Endothelial cell of umbilical vein (primary cell): ENCODE measurements around the gene DENND1C. TPM values are rescaled to one million over a fixed set of nuclear protein-coding genes. Genes with fewer than 3 reads are reported as not detected.

Source experiments
- BruUV-seq: library from RNA; stranded (reverse); fragments of 400-500 nt; replicated peaks from 2 replicates; lab custom pipeline; 2021; lab: Mats Ljungman, UMichigan
- CTCF ChIA-PET: fragments of 300-600, 350-600 bp; sonication (Branson Sonifier 250); formaldehyde crosslinking; loops from one replicate; lab custom pipeline; 2021; ENCODE audit warnings: antibody characterized with exemption, inconsistent platforms; lab: Charles Lee
- POLR2A ChIA-PET: fragments of 300-600, 350-600 bp; sonication (Branson Sonifier 250); formaldehyde crosslinking; loops from one replicate; lab custom pipeline; 2021; ENCODE audit warnings: antibody characterized with exemption, inconsistent platforms; lab: Charles Lee
- DNase-seq: peaks from one replicate; pipeline ENCODE4 v3.0.0-alpha.2; 2011; ENCODE audit warnings: low read depth, low spot score
- FAIRE-seq: peaks from 2 replicates; lab custom pipeline; 2011; peaks lifted over from hg19 to GRCh38; lab: Jason Lieb, UNC
- H2AFZ ChIP-seq: 2 replicates; pipeline ENCODE4 v1.6.0; 2012; ENCODE audit warnings: low read depth, low read length, control low read depth, inconsistent platforms
- H3K27ac ChIP-seq: 2 replicates; pipeline ENCODE4 v1.5.1; 2011; ENCODE audit warnings: low read depth, mild to moderate bottlenecking, control low read depth, low read length, moderate library complexity; ENCODE audit not compliant: insufficient read depth
- H3K27me3 ChIP-seq, 2 experiments: 2 replicates each; pipeline versions ENCODE4 v1.6.0 to v1.6.1; 2011; ENCODE audit warnings: low read length in 2 of 2, mixed read lengths in 1 of 2; ENCODE audit not compliant: control insufficient read depth in 2 of 2, insufficient read depth in 2 of 2
- H3K36me3 ChIP-seq, 2 experiments: 2 replicates in 1 of 2; 3 replicates in 1 of 2; pipeline ENCODE4 v1.5.1; 2011; ENCODE audit warnings: low read length in 2 of 2, mild to moderate bottlenecking in 1 of 2, moderate library complexity in 1 of 2; ENCODE audit not compliant: control insufficient read depth in 2 of 2, insufficient read depth in 2 of 2; ENCODE audit errors: extremely low read depth in 1 of 2
- H3K4me1 ChIP-seq: 3 replicates; pipeline ENCODE4 v1.5.1; 2011; ENCODE audit warnings: mild to moderate bottlenecking, low read length; ENCODE audit not compliant: control insufficient read depth, insufficient read depth; ENCODE audit errors: extremely low read depth
- H3K4me2 ChIP-seq: 2 replicates; pipeline ENCODE4 v1.6.1; 2011; ENCODE audit warnings: low read length, control low read depth, mixed read lengths; ENCODE audit not compliant: insufficient read depth
- H3K4me3 ChIP-seq, 3 experiments: fragments of 200-600 bp in 1 of 3; sonication (generic), shearing (Covaris generic) in 1 of 3; replicated peaks in 1 of 3; 2 replicates each; pipeline ENCODE4 v1.5.1; 2011 to 2016; ENCODE audit warnings: control low read depth in 3 of 3, low read length in 3 of 3, mild to moderate bottlenecking in 2 of 3, inconsistent platforms in 1 of 3, low read depth in 1 of 3, moderate library complexity in 1 of 3; ENCODE audit not compliant: insufficient read depth in 1 of 3
- H3K79me2 ChIP-seq: 2 replicates; pipeline ENCODE4 v1.6.0; 2012; ENCODE audit warnings: low read length, inconsistent platforms; ENCODE audit not compliant: control insufficient read depth, insufficient read depth
- H3K9ac ChIP-seq: replicated peaks from 2 replicates; pipeline ENCODE3; 2011; ENCODE audit warnings: low read length, control low read depth; ENCODE audit not compliant: insufficient read depth; ENCODE audit errors: extremely low read depth
- H3K9me1 ChIP-seq: replicated peaks from 3 replicates; pipeline ENCODE4 v1.6.0; 2011; ENCODE audit warnings: mild to moderate bottlenecking, low read length; ENCODE audit not compliant: control insufficient read depth, insufficient read depth; ENCODE audit errors: extremely low read depth
- H3K9me3 ChIP-seq: replicated peaks from 2 replicates; pipeline ENCODE4 v1.5.1; 2012; ENCODE audit warnings: low read length, inconsistent platforms; ENCODE audit not compliant: control insufficient read depth, insufficient read depth
- H4K20me1 ChIP-seq: replicated peaks from 2 replicates; pipeline ENCODE3; 2011; ENCODE audit warnings: mild to moderate bottlenecking, low read length; ENCODE audit not compliant: control insufficient read depth, insufficient read depth; ENCODE audit errors: extremely low read depth
- CTCF ChIP-seq, 2 donors: IDR thresholded peaks; 1 replicate in 1 of 2; 2 replicates in 1 of 2; pipeline ENCODE4 v1.5.1; 2011; ENCODE audit warnings: low read length in 2 of 2, mild to moderate bottlenecking in 2 of 2, moderate library complexity in 2 of 2, control low read depth in 1 of 2, inconsistent platforms in 1 of 2, low read depth in 1 of 2; ENCODE audit not compliant: insufficient read depth in 1 of 2; ENCODE audit errors: extremely low read depth in 1 of 2
- EZH2 ChIP-seq: IDR thresholded peaks from 2 replicates; pipeline ENCODE4 v1.6.1; 2012; ENCODE audit warnings: borderline replicate concordance, low read depth, mild to moderate bottlenecking, moderate library complexity, low read length, inconsistent platforms; ENCODE audit not compliant: severe bottlenecking
- FOS ChIP-seq: IDR thresholded peaks from 2 replicates; pipeline ENCODE4 v1.6.1; 2011; ENCODE audit warnings: mild to moderate bottlenecking, low read length, moderate library complexity, borderline replicate concordance; ENCODE audit not compliant: insufficient read depth
- GATA2 ChIP-seq: IDR thresholded peaks from 2 replicates; pipeline ENCODE4 v1.7.0; 2011; ENCODE audit warnings: low read depth, mild to moderate bottlenecking, moderate library complexity, mixed read lengths, low read length; ENCODE audit not compliant: insufficient read length, insufficient read depth
- JUN ChIP-seq: IDR thresholded peaks from 2 replicates; pipeline ENCODE4 v1.6.1; 2011; ENCODE audit warnings: borderline replicate concordance, low read depth; ENCODE audit not compliant: insufficient read length, insufficient read depth
- MAX ChIP-seq: IDR thresholded peaks from 2 replicates; pipeline ENCODE4 v1.6.1; 2011; ENCODE audit not compliant: insufficient read depth, insufficient read length
- MYC ChIP-seq: IDR thresholded peaks from one replicate; pipeline ENCODE4 v1.6.1; 2011; ENCODE audit warnings: mild to moderate bottlenecking, low read depth, low read length
- POLR2A ChIP-seq: IDR thresholded peaks from 2 replicates; pipeline ENCODE4 v1.6.1; 2012; ENCODE audit warnings: low read depth, mild to moderate bottlenecking, control low read depth, low read length
- POLR2AphosphoS5 ChIP-seq: IDR thresholded peaks from 2 replicates; pipeline ENCODE4 v1.6.1; 2012; ENCODE audit warnings: low read depth, mild to moderate bottlenecking, control low read depth, low read length, moderate library complexity; ENCODE audit not compliant: insufficient read depth
- dilution Hi-C: fragments of 300-500 bp; cut with MboI; formaldehyde crosslinking; loops from one replicate; pipeline ENCODE4 v1.15.0; 2019; ENCODE audit warnings: low sequenced_read_pairs; ENCODE audit not compliant: extremely low pct_ligation_motif_present
- intact Hi-C: fragments of 100-400 bp; cut with micrococcal nuclease; formaldehyde crosslinking; loops from one replicate; pipeline ENCODE4 v1.10.0; 2022
- polyA plus RNA-seq, 4 experiments: library from polyadenylated mRNA; depleted of rRNA in 3 of 4; stranded (reverse) in 3 of 4; unstranded in 1 of 4; fragments of >200 nt; gene quantifications; 2 replicates each; pipeline versions ENCODE4 v1.2.1 to v1.2.3, GENCODE V29; 2011 to 2012; ENCODE audit warnings: missing spikeins in 1 of 4
- total RNA-seq: library from RNA; stranded (reverse); gene quantifications from 2 replicates; pipeline ENCODE4 v1.2.3, GENCODE V29; 2021

The DENND1C gene
- total and polyA plus RNA-seq, 2 donors (not counting 3 experiments of a cell fraction or from before 2014, with no cell fraction given), result not detected

- FAIRE-seq, result no peak
- Histone ChIP-seq H3K9me3 (no peaks in the 10 kb centered on the region), H2AFZ (no peak overlapping the region), H3K4me3 (no peak overlapping the region), H4K20me1 (no peaks in the 10 kb centered on the region), H3K9ac (no peak overlapping the region), H3K36me3 (no peaks in the 10 kb centered on the region), H3K79me2 (no peaks in the 10 kb centered on the region), H3K9me1 (no peaks in the 10 kb centered on the region), H3K27me3 (no peaks in the 10 kb centered on the region), H3K4me1 (no peaks in the 10 kb centered on the region), H3K27ac (no peak overlapping the region), H3K4me2 (no peak overlapping the region)
- intact Hi-C loops (loop anchor here (5.0 kb wide), 1 partner anchor 917 kb away; no protein-coding TSS in a partner anchor), dilution Hi-C loops (no loop called here)
- no peak for DNase-seq
- CTCF ChIA-PET, result no interaction called here
- POLR2A ChIA-PET, result no interaction called here
- no TSS peak for BruUV-seq
- TF ChIP-seq POLR2AphosphoS5 (no peak), FOS (no peak), JUN (no peak), GATA2 (no peak), MAX (no peak), EZH2 (no peak), CTCF (IDR thresholded peaks at IDR 0.05; ENCODE audit: extremely low read depth in 1 of 2, insufficient read depth in 1 of 2, low read depth in 1 of 2, low read length in 2 of 2) (no peak), MYC (no peak), POLR2A (no peak)
Measured at GRCh38 chr19:6484831-6485230, 3.2 kb upstream of the DENND1C start.
